Measurements from ENCODE around the gene USP54.

DNA sequence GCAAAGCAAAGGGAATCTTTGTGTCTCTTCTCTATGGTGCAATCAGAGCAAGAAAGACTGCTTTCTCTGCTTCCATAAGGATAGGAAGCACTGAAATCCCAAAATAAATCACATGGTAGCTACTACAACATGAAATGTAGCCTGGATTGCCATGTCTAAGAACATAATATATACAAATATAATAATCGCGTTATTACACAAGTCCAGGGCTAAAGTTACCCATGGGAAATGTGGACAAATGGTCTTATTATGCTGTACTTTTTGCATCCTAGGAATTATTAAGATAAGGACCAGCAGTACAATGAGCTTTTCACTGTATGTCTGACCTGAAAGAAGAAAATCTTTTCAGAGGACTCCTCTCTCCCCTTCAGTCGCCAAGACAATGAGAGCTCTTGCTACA lies 71.8 kb downstream of the USP54 start:
- TF ChIP-seq, protein P1, sequence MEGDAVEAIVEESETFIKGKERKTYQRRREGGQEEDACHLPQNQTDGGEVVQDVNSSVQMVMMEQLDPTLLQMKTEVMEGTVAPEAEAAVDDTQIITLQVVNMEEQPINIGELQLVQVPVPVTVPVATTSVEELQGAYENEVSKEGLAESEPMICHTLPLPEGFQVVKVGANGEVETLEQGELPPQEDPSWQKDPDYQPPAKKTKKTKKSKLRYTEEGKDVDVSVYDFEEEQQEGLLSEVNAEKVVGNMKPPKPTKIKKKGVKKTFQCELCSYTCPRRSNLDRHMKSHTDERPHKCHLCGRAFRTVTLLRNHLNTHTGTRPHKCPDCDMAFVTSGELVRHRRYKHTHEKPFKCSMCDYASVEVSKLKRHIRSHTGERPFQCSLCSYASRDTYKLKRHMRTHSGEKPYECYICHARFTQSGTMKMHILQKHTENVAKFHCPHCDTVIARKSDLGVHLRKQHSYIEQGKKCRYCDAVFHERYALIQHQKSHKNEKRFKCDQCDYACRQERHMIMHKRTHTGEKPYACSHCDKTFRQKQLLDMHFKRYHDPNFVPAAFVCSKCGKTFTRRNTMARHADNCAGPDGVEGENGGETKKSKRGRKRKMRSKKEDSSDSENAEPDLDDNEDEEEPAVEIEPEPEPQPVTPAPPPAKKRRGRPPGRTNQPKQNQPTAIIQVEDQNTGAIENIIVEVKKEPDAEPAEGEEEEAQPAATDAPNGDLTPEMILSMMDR (IDR thresholded peaks at IDR 0.05): no peak
- TF ChIP-seq POLR2A (IDR thresholded peaks at IDR 0.05): no peak

Measured in right lobe of liver (tissue), 4 donors.